HG03135 (cell line): ENCODE results near the gene STARD7.

Source experiments
- ATAC-seq: cut with Tn5 transposase; IDR thresholded peaks from one replicate; pipeline ENCODE4 v1.9.1; 2021; ENCODE audit warnings: mild to moderate bottlenecking, moderate library complexity; ENCODE audit not compliant: unreplicated experiment

Gene STARD7

DNA sequence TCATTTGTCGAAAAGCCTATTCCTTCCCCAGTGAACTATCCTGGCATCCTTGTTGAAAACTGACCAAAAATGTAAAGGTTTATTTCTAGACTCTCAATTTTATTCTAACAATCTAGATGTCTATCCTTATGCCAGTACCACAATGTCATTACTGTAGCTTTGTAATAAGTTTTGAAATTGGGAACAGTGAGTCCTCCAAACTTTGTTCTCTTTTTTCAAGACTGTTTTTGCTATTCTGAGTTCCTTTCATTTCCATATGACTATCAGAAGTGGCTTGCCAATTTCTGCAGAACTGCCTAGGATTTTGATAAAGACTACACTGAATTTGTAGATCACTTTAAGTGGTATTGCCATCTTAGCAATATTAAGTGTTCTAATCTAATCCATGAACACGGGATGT lies 9.7 kb downstream of the STARD7 start:
- ATAC-seq: no peak

DNA sequence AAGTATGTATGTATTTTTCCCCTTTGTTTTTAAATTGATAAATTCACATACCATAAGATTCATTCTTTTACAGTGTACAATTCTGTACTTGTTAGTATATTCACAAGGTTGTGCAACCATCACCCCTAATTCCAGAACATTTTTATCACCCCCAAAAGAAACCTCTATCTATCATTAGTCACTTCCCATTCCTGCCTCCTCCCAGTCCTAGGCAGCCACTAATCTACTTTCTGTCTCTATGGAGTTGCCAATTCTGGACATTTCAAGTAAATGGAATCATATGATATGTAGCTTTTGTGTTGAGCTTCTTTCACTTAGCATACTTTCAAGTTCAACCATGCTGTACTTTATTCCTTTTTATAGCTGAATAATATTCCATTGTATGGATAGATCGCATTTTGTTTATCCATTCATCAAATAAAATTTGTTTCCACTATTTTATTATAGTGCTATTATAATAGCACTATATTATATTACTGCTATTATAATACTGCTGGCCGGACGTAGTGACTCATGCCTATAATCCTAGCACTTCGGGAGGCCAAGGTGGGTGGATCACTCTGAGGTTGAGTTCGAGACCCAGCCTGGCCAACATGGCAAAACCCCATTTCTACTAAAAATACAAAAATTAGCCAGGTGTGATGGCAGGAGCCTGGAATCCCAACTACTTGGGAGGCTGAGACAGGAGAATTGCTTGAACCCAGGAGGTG lies 10.9 kb downstream of the STARD7 start:
- ATAC-seq: no peak

DNA sequence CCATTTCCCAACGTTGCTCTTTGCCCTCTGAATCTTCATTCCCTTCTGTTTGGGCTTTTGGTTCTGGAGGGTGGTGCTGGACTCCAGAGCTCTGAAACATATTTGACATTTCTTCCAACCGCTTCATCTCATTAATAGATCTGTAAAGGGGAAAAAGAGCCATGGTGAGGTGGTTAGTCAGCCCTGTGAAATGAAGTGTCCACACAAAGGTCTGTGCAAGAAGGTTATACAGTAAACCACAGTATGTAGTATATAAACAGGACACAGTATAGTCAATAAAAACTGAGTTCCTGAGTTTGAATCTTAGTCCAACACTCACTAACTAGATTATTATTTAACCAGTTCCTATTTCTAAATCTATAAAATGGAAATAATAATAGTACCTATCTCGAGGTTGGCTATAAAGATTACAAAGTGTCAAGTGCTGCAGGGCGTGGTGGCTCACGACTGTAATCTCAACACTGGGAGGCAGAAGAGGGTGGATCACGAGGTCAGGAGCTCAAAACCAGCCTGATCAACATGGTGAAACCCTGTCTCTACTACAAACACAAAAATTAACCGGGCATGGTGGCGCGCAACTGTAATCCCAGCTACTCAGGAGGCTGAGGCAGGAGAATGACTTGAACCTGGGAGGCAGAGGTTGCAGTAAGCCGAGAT lies 13.1 kb downstream of the STARD7 start:
- no peak for ATAC-seq

DNA sequence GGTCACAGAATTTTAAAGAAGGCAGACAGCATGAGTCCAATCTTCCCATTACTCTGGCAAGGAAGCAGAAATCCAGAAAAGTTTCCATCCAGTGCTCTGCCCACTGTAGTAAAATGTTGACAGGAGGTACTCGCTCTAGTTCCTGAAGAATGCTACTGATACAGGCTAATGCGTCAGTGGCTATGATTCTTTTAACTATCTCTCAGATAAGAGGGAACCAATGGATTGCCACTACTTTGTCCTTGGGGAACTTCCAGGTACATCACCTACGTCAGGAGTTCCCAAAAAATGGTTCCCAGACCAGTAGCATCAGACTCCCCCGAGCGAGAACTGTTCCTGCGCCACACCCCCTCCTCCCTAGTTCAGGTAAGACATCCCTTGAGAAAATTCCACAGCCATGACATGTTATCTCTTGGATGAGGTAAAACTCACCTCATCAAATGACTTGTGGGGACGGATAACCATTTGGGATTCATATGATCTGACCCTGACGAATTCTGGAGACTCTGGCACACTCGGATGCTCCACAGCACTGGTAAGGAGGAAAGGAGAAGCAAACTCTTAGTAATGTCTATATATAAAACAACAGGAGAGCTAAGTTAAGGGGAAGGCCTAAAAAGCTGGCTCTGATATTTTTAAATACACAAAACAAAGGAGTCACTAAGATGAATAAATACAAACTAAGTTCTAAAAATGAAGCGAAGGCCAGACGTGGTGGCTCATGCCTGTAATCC lies 16.5 kb downstream of the STARD7 start:
- ATAC-seq: no peak

DNA sequence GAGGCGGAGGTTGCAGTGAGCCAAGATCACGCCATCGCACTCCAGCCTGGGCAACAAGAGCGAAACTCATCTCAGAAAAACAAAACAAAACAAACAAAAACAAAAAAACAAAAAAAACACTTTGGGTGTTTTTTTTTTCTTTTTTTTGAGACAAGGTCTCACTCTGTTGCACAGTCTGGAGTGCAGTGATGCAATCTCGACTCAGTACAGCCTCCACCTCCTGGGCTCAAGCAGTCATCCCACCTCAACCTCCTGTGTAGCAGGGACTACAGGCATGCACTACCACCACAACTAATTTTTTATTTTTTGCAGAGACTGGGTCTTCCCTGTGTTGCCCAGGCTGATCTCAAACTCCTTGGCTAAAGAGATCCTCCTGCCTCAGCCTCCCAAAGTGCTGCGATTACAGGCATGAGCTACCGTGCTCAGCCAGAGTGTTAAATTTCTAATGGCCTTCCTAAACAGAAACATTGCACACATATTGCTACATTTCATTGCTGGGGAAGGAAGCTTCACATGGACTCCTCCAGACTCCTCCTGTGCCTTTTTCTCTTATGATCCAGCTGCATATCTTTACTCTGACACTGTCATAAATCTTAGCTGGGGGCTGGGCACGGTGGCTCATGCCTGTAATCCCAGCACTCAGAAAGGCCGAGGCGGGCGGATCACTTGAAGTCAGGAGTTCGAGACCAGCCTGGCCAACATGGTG lies 19.7 kb downstream of the STARD7 start:
- ATAC-seq: no peak

DNA sequence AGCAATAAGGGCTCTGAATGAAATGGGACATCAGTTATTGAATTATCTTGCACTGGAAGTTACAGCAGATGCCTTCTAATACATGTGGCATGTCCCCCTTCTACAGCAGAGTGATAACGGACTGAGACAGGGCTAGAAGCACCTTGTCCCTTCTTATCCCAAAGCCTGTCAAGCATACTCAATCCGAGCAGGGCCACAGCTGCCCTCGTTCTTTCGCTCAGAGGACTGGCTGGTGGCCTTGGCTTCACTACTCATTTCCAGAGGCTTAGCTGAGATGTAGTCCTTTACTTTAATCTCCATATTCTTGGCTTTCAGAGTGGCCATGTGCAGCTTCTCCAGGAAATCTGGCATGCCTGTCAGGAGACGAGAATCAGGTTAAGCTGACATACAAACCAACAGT lies 22.1 kb downstream of the STARD7 start:
- ATAC-seq: no peak

DNA sequence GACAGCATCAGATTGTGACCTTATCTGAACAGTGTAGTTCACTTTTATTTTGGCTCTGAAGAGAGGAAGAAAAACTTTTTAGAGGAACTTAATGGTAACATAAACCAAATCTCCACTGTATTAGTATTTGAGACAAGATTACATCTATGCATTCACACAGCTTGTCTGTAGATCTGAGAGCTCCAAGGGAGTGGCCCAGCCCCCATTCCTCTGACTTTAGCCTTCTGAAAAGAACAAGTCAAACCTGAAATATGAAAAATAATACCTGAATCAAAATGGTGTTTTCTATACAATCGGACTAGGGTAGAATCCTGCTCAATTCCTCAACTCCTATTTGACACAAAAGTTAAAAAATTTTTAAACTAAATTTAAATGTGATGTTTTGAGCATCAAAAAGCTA lies 23.1 kb downstream of the STARD7 start:
- no peak for ATAC-seq

DNA sequence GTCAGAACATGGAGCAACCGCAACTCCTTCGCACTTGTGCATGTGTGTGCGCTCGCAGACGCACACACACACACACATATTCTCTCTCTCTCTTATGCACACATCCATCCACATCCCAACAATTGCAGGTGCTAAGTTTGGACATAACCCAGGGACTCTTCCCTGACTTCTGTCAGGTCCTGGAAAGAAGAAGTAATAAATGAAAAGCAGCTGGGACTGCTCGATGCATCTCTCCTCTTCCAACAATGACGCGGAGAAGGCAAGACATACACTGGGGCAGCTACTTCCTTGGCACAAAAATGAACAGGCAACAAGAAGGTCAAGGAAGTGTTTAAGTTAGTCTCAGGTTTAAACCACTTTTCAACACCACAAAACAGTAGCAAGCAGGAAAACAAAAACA lies 23.6 kb downstream of the STARD7 start:
- no peak for ATAC-seq

DNA sequence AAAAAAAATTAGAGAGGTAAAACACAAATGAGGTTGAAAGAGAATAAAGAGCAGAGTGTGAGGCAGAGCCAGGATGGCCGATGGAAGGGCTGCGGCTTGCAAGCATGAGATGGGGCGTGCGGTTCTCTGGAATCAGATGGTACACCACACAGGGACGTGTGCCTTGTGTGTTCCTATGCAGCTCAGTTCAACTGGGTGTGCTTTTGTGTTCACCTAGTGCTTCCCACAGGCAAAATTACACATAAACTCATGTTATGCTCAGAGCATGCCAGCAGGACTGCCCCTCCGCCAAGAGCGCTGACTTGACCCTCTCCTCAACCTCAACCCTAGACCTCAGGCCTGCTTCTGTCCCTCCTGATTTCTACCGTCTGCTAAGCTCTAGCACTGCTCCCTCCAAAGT lies 24.4 kb downstream of the STARD7 start:
- no peak for ATAC-seq

DNA sequence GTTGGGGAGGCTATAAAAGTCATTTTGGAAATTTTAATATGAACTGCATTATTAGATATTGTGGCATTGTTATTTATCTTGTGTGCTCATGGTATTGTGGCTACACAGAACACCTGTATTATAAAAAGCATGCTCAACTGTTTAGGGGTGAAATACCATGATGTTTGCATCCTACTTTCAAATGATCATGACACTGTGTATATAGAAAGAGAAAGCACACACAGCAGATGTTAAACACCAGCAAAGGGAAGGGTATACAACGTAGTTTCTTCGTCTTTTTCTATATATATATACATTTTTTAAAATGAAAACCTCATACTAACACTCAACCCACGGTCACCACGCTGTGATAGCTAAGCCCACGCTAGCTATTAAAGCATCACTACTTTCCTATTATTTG lies 27.1 kb downstream of the STARD7 start:
- no peak for ATAC-seq

DNA sequence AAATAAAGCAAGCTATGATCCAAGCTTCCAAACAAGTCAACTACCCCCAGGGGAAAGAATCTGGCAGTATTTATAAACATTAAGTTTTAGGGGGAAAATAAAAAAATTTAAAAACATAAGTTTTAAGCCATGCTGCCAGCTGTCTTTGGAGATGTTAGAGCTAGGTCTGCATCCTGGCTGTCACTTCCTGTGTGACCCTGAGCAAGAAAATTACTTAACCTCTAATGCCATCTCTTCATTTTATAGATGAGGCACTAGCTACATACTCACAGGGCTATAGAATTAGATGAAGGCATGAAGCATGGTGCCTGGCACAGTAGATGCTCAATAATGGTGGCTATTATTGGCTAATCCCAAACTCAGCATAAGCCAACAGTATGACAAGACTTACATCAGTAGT lies 28.1 kb downstream of the STARD7 start:
- ATAC-seq: no peak

DNA sequence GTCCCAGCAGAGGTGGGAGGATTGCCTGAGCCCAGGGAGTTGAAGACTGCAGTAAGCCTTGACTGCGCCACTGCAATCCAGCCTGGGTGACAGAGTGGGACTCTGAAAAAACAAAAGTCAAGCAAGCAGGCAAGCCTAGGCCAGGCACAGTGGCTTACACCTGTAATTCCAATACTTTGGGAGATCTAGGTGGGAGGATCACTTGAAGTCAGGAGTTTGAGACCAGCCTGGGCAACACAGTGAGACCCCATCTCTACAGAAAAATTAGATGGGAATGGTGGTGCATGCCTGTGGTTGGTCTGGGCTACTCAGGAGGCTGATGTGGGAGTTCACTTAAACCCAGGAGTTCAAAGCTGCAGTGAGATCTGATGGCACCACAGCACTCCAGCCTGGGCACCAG lies 28.6 kb downstream of the STARD7 start:
- no peak for ATAC-seq

DNA sequence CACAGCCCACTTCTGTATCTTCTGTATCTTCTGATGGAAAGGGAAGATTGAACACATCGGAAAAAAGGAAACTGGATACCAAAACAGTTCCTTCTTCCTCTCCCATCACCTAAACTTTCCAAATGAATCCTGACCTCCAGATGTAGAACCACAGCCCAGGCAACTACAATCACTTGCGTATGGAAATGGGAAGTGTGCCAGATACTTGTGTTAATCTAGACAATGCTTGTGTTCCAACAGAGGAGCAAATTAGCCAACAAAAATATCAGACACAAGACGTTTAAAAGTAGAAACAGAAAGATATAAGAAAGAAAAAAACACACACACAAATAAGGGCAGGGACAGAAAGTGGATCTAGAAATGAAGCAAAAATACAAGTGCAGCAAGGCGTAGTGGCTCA lies 32.0 kb downstream of the STARD7 start:
- ATAC-seq: no peak

DNA sequence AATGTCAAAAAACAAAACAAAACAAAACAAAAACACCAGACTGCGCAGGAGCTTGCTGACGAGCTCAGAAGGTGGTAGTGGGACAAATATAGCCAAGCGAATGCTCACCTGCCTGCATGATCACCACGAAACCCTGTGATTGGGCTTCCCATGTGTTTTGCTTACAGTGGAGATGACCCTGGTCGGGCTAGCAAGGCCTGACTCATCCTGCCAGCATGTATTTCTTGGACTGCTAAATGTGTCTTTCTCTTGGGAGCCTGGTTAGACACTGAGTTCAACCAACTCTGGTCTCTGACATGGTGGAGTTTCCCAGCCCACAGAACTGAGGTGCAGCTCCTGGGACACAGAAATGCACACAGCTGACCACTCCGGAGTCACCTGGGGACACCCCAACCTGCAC lies 32.7 kb downstream of the STARD7 start:
- no peak for ATAC-seq

DNA sequence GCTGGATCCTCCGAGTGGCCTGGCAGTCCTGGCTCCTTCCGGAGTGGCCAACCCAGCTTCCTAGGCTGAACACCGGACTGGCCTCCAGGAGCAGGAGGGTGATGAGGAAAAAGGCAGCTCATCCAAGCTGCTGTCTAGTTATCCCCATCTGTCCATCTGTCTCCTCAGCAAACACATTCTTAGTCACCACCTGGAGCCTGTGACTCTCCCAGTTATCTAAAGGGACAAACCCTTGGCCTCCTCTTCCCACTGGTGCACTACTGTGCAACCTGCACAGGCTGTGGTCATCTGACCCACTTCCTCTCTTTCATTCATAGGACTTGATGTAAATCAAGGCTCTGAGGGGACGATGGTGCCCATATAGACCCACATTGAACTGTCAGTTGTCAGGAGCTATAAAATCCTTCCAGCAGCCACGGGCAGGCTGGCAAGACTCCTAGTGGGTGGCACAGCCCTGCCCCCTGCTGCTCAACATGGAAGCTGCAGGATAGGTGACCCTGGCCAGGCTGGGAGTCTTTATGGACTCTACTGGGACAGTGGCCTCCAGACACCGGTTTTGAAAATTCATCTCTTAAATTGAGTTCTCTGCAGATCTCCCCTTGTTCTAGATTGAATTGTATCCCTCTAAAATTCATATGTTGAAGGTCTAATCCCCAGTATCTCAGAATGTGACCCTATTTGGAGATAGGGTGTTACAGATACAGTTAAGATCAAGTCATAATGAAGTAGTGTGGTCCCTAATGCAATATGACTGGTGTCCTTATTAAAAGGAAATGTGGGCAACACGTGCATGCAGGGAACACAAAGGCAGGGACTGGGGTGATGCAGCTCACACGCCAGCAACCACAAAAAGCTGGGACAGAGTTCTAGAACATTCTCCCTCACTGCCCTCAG lies 34.1 kb downstream of the STARD7 start:
- no peak for ATAC-seq

DNA sequence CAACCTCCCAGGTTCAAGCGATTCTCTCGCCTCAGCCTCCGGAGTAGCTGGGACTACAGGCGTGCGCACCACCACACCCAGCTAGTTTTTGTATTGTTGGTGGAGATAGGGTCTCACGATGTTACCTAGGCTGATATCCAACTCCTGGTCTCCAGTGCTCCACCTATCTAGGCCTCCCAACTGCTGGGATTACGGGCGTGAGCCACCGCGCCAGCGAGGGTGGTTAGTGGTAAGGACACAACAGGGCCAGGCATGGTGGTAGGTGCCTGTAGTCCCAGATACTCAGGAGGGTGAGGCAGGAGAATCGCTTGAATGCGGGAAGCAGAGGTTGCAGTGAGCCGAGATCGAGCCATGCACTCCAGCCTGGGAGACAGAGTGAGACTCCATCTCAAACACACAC lies 36.8 kb downstream of the STARD7 start:
- no peak for ATAC-seq

DNA sequence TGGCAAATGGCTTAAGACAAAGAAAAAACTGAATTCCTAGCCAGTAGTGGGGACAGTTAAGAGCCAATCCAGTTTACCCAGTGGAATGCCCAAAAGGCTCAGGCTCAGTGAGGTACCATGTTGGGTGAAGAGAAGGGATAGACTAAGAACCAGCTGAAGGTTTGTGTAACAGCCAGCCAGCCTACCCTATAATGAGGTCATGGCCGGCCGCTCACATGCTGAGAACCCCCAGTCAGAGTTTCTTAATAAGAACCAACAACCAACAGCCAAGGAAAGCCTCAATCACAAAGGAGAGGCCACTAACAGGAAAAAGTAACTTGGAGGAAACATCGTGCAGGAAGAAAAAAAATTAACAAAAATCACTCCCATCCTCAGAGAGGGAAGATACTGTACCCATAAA lies 38.0 kb downstream of the STARD7 start:
- no peak for ATAC-seq

DNA sequence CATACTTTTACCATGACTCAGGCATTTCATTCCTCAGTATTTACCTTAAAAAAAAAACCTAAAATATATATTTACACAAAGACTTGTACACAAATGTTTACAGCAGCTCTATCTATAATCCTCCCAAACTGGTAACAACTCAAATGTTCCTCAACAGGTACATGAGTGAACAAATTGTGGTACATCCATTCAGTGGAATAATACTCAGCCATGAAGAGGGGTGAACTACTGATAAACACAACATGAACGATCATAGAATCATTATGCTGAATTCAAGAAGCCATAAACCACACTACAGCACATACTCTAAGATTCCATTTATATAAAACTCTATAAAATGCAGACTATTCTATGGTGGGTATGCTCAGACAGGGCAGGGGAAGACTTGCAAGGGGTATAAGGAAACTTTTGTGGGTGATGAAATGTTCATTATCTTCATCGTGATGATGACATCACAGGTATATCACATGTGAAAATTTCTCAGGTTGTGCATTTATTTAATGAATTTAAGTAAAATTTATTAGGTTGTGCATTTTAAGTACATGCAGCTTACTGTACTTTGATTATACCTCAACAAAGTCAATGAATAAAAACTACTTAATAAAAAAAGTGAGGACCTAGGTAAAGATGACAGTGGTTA lies 38.6 kb downstream of the STARD7 start:
- no peak for ATAC-seq

DNA sequence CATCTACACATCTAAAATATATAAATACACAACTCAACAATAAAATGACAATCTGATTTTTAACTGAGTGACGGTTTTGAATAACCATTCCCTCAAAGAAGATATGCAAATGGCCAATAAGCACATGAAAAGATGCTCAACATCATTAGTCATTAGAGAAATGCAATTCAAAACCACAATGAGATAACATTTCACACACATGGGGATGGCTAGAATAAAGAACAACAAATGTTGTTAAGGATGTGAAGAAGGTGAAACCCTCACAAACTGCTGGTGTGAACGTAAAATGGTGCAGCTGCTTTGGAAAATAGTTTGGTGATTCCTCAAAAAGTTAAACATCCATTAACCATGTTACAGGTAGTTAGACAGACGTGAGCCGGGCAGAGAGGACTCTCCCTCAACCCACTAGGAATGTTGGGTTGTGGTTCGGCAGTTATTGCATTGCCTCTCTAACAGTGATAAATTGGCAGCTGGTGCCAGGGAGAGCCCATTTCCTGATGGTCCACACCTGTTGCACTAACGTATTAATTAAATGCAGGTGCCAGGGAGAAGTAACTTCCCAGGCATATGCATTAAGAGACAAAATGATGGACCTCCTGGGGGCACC lies 41.1 kb downstream of the STARD7 start:
- ATAC-seq: no peak
